OCI-LY3 (cell line): ENCODE data around the gene WWOX.

Experiments
- H2AFZ ChIP-seq: fragments of 200-600, 300-600 bp; shearing (Covaris generic); 2 replicates; pipeline ENCODE4 v1.6.0; 2014; ENCODE audit warnings: antibody characterized with exemption, low read depth, low read length
- H3K27ac ChIP-seq: fragments of 200-600, 300-600 bp; sonication (generic); 2 replicates; pipeline ENCODE4 v1.5.1; 2014; ENCODE audit warnings: mild to moderate bottlenecking, low read length, moderate library complexity, mixed read lengths
- H3K27me3 ChIP-seq: fragments of 200-600, 300-600 bp; sonication (generic); 2 replicates; pipeline ENCODE4 v1.6.1; 2014; ENCODE audit warnings: low read depth, low read length, mixed read lengths
- H3K36me3 ChIP-seq: fragments of 200-600, 300-600 bp; sonication (generic); replicated peaks from 2 replicates; pipeline ENCODE3; 2014; ENCODE audit warnings: low read depth, low read length, mixed read lengths
- H3K4me1 ChIP-seq: fragments of 300-600, 200-600 bp; sonication (generic); 2 replicates; pipeline ENCODE4 v1.6.1; 2014; ENCODE audit warnings: low read length, mixed read lengths
- H3K4me2 ChIP-seq: fragments of 200-600, 300-600 bp; sonication (generic); 2 replicates; pipeline ENCODE4 v1.6.1; 2014; ENCODE audit warnings: low read length, mixed read lengths
- H3K4me3 ChIP-seq: fragments of 300-600, 200-600 bp; sonication (generic); 2 replicates; pipeline ENCODE4 v1.5.1; 2014; ENCODE audit warnings: antibody characterized with exemption, mild to moderate bottlenecking, low read length, moderate library complexity
- H3K79me2 ChIP-seq: fragments of 300-600, 200-600 bp; shearing (Covaris generic); 2 replicates; pipeline ENCODE4 v1.6.1; 2014; ENCODE audit warnings: mild to moderate bottlenecking, low read length, mixed read lengths
- H3K9ac ChIP-seq: fragments of 300-600, 200-600 bp; shearing (Covaris generic); 2 replicates; pipeline ENCODE4 v1.6.0; 2014; ENCODE audit warnings: mild to moderate bottlenecking, low read length, moderate library complexity
- H3K9me3 ChIP-seq: fragments of 200-600, 300-600 bp; shearing (Covaris generic); 2 replicates; pipeline ENCODE4 v1.6.1; 2014; ENCODE audit warnings: low read length, mixed read lengths; ENCODE audit not compliant: insufficient read depth
- H4K20me1 ChIP-seq: fragments of 200-600, 300-600 bp; sonication (generic); 2 replicates; pipeline ENCODE4 v1.6.1; 2016; ENCODE audit warnings: low read length, mixed read lengths; ENCODE audit not compliant: insufficient read depth
- CTCF ChIP-seq: fragments of 200-600, 300-600 bp; sonication (generic); IDR thresholded peaks from 2 replicates; pipeline ENCODE4 v1.5.1; 2014; ENCODE audit warnings: antibody characterized with exemption, low read length, low read depth
- EZH2phosphoT487 ChIP-seq: fragments of 200-600 bp; shearing (Covaris generic); IDR thresholded peaks from 2 replicates; pipeline ENCODE4 v1.6.1; 2018; ENCODE audit warnings: antibody characterized with exemption, mixed run types, low read depth

The WWOX gene

GRCh38 chr16:78294538-78295225 is 195.2 kb downstream of the WWOX start:
- no peak overlapping the region for H3K9ac ChIP-seq
- H3K27ac ChIP-seq = no peak overlapping the region
- no peak overlapping the region for H2AFZ ChIP-seq
- no peaks in the 10 kb centered on the region for H3K9me3 ChIP-seq
- no peak overlapping the region for H3K4me3 ChIP-seq
- H3K79me2 ChIP-seq = no peaks in the 10 kb centered on the region
- no peaks in the 10 kb centered on the region for H3K27me3 ChIP-seq
- no peaks in the 10 kb centered on the region for H3K36me3 ChIP-seq
- H3K4me2 ChIP-seq = no peak overlapping the region
- no peaks in the 10 kb centered on the region for H4K20me1 ChIP-seq
- no peaks in the 10 kb centered on the region for H3K4me1 ChIP-seq
- TF ChIP-seq EZH2phosphoT487 (no peak), CTCF (no peak)

GRCh38 chr16:78297066-78297666 is 197.7 kb downstream of the WWOX start:
- H2AFZ ChIP-seq = no peak overlapping the region
- no peaks in the 10 kb centered on the region for H3K79me2 ChIP-seq
- H3K36me3 ChIP-seq = no peaks in the 10 kb centered on the region
- no peaks in the 10 kb centered on the region for H3K27me3 ChIP-seq
- no peaks in the 10 kb centered on the region for H4K20me1 ChIP-seq
- H3K4me2 ChIP-seq = no peak overlapping the region
- no peaks in the 10 kb centered on the region for H3K9me3 ChIP-seq
- H3K27ac ChIP-seq = no peak overlapping the region
- TF ChIP-seq EZH2phosphoT487 (no peak), CTCF (no peak)
- no peaks in the 10 kb centered on the region for H3K4me1 ChIP-seq
- H3K9ac ChIP-seq = no peak overlapping the region
- no peak overlapping the region for H3K4me3 ChIP-seq

GRCh38 chr16:78298986-78299385 is 199.5 kb downstream of the WWOX start:
- H3K4me1 ChIP-seq = no peaks in the 10 kb centered on the region
- H3K79me2 ChIP-seq = no peaks in the 10 kb centered on the region
- TF ChIP-seq EZH2phosphoT487 (no peak), CTCF (no peak)
- no peaks in the 10 kb centered on the region for H3K9me3 ChIP-seq
- H4K20me1 ChIP-seq = no peaks in the 10 kb centered on the region
- H3K9ac ChIP-seq = no peak overlapping the region
- no peaks in the 10 kb centered on the region for H3K27me3 ChIP-seq
- H2AFZ ChIP-seq = no peak overlapping the region
- no peak overlapping the region for H3K27ac ChIP-seq
- H3K4me2 ChIP-seq = no peak overlapping the region
- H3K36me3 ChIP-seq = no peaks in the 10 kb centered on the region
- no peak overlapping the region for H3K4me3 ChIP-seq

GRCh38 chr16:78300469-78300868 is 201.0 kb downstream of the WWOX start:
- H4K20me1 ChIP-seq = no peaks in the 10 kb centered on the region
- no peak overlapping the region for H3K9ac ChIP-seq
- no peaks in the 10 kb centered on the region for H3K9me3 ChIP-seq
- H3K36me3 ChIP-seq = no peaks in the 10 kb centered on the region
- no peaks in the 10 kb centered on the region for H3K4me1 ChIP-seq
- H3K27me3 ChIP-seq = no peaks in the 10 kb centered on the region
- TF ChIP-seq CTCF = no peak
- TF ChIP-seq EZH2phosphoT487 = no peak
- no peak overlapping the region for H3K4me2 ChIP-seq
- H3K4me3 ChIP-seq = no peak overlapping the region
- no peaks in the 10 kb centered on the region for H3K79me2 ChIP-seq
- H2AFZ ChIP-seq = no peak overlapping the region
- H3K27ac ChIP-seq = no peak overlapping the region
